Fibroblast of villous mesenchyme (primary cell): ENCODE measurements around the gene TUBA8. TPM values are rescaled to one million over a fixed set of nuclear protein-coding genes. Genes with fewer than 3 reads are reported as not detected.
"Not testable (repeated sequence)": the region's sequence is repeated elsewhere in the genome, so short reads cannot be mapped to it uniquely, and the experiment has no call there.

ENCODE experiments used
- DNase-seq: peaks from one replicate; pipeline ENCODE4 v3.0.0-alpha.2; 2010; ENCODE audit warnings: low read depth
- H3K4me3 ChIP-seq: 2 replicates; pipeline ENCODE4 v1.5.1; 2011; ENCODE audit warnings: low read depth, mild to moderate bottlenecking, low read length
- total RNA-seq: library from RNA; depleted of rRNA; stranded (reverse); fragments of >200 nt; gene quantifications from 2 replicates; pipeline ENCODE4 v1.2.3, GENCODE V29; 2012
- TF ChIP-seq, protein P1 (sequence below): IDR thresholded peaks from 2 replicates; pipeline ENCODE4 v1.5.1; 2012; ENCODE audit warnings: low read depth, mild to moderate bottlenecking, low read length; ENCODE audit not compliant: insufficient read depth

Gene TUBA8
- total RNA-seq, 1 donor, result under 0.01 TPM

DNA sequence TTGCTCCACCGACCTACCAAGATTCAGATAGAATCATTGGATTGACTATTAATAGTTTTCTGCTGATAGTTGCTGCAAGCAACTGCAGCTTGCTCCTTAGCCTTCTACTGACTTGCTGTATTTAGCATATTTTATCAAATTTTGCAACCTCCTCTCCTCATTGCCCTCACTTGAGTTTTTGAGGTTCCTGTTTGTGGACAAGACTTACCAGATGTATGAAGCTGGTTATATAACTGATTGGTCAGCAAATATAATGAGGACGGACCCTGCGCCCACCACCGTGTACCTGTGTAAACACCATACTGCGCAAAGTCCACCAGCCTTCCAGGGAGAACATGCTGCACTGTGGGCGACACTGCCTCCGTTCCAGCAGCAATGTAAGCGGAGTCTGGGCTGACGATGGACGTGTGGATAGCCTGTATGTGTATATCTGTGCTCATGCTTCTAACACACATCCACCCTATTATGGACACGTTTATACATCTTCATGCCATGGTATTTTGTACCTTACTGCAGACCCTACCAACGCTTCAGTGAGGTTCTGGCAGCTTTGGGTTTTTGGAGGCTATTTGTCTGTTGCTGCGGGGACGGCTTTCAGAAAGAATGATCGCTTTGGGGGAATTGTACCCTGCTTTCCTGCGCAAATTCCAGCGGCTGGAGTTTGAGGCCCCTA lies 37.8 kb downstream of the TUBA8 start:
- TF ChIP-seq, protein P1, sequence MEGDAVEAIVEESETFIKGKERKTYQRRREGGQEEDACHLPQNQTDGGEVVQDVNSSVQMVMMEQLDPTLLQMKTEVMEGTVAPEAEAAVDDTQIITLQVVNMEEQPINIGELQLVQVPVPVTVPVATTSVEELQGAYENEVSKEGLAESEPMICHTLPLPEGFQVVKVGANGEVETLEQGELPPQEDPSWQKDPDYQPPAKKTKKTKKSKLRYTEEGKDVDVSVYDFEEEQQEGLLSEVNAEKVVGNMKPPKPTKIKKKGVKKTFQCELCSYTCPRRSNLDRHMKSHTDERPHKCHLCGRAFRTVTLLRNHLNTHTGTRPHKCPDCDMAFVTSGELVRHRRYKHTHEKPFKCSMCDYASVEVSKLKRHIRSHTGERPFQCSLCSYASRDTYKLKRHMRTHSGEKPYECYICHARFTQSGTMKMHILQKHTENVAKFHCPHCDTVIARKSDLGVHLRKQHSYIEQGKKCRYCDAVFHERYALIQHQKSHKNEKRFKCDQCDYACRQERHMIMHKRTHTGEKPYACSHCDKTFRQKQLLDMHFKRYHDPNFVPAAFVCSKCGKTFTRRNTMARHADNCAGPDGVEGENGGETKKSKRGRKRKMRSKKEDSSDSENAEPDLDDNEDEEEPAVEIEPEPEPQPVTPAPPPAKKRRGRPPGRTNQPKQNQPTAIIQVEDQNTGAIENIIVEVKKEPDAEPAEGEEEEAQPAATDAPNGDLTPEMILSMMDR, result no peak
- DNase-seq, result no peak

DNA sequence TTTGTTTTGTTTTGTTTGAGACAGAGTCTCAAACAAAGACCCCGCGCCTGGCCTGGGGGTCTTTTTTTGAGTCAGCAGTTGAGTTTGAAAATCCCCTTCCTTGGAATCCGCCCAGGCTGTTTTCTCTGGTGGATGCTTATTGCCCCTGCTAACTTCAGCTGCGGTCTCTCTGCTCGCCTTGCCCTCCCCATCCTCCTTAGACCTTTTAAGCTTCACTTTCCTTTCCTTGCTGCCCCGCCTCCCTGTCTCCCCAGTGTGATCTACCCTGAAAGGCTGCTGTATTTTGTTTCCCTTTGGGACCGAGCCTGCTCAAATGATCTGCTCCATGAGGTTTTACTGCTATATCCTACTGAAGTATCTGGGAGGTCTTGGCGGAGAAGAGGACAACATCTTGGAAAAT lies 41.9 kb downstream of the TUBA8 start:
- no peak for DNase-seq
- H3K4me3 ChIP-seq, result no peak overlapping the region

More for the DNA sequence above, 37.8 kb downstream of the TUBA8 start:
- no peak overlapping the region for H3K4me3 ChIP-seq

DNA sequence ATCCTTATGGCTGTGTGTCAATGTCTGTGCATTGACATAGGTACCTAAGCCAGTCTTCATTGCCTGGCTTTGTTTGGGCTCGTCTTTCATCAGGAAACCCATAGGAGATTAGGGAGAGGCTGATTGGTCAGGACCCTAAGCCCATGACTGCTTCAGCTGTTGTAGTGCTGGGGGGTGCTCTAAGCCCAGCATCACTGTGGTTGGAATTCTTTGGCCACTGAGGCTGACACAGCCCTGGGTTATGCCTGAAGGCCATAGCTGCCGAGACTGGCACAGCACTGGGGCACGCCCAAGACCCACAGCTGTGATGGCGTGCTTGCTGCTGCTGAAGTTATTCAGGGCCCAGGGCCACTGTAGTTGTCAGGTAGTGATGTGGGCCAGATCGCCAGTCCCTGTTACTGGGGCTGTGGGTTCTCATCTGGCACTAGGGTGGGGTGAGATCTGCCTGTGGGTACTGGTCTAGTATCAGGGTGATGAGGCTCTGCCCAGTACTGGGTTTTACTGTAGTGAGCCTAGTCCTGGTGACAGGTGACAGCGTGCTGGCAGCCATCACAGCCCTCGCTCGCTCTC lies 44.3 kb downstream of the TUBA8 start:
- TF ChIP-seq, protein P1, result no peak
- no peak overlapping the region for H3K4me3 ChIP-seq
- no peak for DNase-seq

More for the DNA sequence above, 41.9 kb downstream of the TUBA8 start:
- TF ChIP-seq, protein P1, result no peak

DNA sequence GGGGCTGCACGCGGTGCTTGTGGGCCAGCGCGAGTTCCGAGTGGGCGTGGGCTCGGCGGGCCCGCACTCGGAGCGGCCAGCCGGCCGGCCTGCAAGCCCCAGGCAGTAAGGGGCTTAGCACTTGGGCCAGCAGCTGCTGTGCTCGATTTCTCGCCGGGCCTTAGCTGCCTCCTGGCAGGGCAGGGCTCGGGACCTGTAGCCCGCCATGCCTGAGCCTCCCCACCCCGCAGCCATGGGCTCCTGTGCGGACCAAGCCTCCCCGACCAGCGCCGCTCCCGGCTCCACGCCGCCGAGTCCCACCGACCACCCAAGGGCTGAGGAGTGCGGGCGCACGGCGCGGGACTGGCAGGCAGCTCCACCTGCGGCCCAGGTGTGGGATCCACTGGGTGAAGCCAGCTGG lies 44.9 kb downstream of the TUBA8 start:
- not testable (repeated sequence) for H3K4me3 ChIP-seq, DNase-seq

DNA sequence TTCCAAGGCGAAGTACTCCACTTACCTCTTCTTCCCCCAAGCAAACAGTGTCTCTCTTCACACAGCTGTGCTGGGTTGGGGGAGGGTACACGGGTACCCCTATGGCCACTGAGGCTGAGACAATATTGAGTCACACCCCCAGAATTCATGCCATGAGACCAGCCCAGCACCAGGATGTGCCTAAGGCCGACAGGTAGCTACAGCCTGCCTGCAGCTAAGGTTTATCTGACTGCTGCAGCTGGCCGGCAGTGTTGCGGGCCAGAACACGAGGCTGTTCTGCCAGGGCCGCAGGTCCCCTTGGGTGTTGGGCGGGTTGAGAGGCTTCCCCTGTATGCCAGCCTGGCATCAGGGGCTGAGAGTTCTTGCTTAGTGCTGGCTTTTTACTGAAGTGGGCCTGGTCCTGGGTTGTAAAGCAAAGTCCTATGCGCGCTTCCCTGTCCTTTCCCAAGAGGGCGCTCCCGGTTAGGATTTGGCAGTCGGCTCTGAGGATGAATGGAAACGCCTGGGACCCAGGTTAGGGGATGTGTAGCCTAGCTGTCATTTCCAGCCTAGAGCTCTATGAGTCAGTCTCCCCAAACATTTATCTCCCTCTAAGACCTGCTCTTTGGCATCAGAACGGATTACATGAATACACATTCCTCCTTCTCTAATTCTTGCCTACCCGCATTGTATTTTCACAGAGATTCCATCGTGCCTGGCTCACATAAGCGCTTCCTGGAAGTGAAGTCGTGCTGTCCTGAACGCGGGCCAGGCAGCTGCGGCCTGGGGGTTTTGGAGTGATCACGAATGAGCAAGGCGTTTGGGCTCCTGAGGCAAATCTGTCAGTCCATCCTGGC lies 46.5 kb downstream of the TUBA8 start:
- peak; percentile 69 for DNase-seq
- TF ChIP-seq, protein P1, result peak; percentile 76
- H3K4me3 ChIP-seq, result no peak overlapping the region

DNA sequence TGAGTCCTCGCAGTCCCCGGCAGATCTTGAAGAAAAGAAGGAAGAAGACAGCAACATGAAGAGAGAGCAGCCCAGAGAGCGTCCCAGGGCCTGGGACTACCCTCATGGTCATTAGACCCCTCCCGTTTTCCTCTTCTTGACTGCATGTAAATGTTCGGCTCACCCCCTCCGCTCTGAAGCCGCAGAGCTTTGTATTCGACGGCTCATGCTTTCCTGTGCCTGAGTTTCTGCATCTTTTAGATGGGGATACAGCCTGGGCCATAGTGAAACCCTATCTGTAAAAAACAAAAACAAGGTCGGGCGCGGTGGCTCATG lies 47.1 kb downstream of the TUBA8 start:
- no peak for DNase-seq
- no peak overlapping the region for H3K4me3 ChIP-seq
- TF ChIP-seq, protein P1, result no peak

DNA sequence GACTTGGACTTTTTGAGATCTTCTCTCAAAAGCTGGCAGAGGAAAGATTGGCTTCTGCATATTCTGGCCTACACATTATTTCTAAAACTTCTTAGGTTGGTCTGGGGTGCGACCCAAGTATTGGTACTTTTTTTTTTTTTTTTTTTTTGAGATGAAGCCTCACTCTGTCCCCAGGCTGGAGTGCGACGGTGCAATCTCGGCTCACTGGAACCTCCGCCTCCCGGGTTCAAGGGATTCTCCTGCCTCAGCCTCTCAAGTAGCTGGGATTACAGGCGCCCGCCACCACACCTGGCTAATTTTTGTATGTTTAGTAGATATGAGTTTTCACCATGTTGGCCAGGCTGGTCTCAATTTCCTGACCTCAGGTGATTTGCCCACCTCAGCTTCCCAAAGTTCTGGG lies 50.0 kb downstream of the TUBA8 start:
- not testable (repeated sequence) for H3K4me3 ChIP-seq, DNase-seq

DNA sequence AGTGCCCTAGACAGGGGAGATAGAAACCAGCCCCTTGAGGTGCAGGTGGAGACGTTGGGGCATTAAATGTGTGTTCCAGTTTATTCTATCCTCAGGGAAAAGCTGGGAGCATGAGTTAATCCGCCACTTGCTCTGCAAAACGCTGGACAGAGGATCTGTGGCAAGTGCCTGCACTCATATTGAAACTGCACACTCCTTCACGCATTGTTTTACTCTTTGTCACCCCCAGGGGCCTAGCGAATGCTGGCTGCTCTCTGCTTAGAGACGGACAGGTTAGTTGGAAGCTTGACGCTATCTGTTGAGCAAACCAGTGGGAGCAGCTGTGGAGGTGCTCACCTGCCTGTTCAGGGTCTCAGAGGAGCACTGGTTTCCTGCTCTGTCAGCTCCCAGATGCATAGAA lies 53.2 kb downstream of the TUBA8 start:
- not testable (repeated sequence) for DNase-seq, H3K4me3 ChIP-seq

DNA sequence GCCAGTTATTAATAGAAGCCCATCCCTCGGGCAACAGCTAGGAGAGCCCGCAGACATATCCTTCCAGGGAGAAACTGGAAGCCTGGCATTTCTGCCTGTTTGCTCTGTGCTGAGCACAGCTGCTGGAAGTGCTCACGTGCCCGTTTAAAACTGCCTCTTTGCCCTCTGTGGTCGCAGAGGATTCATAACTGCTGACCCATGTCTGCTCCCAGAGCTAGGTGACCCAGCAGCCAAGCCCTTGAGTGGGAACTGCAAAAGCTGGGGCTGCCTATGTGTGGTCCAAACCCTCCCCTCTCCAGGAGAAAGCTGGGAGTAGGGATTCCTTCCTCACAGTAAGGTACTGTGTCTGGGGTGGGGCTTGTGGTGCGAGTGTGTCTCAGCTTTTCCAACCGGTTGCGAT lies 54.0 kb downstream of the TUBA8 start:
- not testable (repeated sequence) for H3K4me3 ChIP-seq, DNase-seq

DNA sequence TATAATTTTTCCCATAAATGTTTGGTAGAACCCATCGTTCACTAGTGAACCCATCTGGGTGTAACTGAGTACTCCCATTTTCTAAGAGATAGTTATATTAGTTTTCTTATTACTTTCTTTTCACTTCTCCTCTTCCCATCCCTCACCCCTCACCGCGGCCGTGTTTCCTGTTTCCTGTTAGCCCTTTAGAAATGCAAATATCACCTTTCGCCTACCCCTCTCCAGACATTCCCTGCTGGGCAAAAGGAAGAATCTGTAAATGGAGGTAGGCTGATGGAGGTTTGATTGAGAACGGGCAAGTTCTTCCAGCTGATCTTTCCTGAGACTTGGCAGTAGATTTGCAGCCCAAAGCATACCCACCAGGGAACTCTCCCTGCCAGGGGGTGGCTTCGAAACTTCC lies 54.7 kb downstream of the TUBA8 start:
- not testable (repeated sequence) for DNase-seq, H3K4me3 ChIP-seq

DNA sequence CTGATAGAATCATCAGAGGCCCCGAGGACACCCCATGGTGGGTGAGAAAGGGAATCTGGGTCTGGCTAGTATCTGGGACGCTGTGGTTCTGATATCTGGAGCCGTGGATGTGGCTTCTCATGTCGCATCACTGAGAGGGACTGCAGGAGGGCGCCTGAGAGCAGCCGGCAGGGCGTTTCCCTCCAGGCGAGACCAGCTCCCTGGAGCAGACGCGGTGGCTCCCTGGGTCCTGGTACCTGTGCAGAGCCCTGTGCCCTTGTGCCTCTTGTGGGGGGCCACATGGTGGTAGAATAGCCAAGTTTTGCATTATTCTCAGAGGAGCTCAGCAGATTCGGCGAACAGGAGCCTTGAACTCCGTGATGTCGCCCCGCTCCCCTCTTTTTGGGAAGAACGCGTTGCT lies 59.7 kb downstream of the TUBA8 start:
- not testable (repeated sequence) for H3K4me3 ChIP-seq, DNase-seq

DNA sequence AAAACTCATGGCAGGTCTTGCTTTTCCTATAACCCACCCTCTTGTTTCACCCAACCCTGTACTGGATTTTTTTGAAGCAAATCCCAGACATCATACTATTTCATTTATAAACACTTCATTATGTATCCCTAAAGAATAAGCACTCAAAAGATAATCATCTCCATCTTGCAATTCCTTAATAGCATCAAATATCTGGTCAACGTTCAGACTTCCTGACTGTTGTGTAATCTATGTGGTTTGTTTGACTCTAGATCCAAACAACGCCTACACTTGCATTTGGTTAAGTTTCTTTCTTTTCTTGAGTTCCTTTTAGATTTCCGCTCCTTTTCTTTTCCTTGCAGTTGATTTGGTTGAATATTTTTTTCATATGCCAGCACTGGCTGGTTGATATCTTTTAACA lies 61.6 kb downstream of the TUBA8 start:
- DNase-seq, H3K4me3 ChIP-seq: not testable (repeated sequence)
